Fibroblast of villous mesenchyme (primary cell): ENCODE results near the gene SNX30. TPM values are rescaled to one million over a fixed set of nuclear protein-coding genes. Genes with fewer than 3 reads are reported as not detected.

Experiments
- DNase-seq: peaks from one replicate; pipeline ENCODE4 v3.0.0-alpha.2; 2010; ENCODE audit warnings: low read depth
- H3K4me3 ChIP-seq: 2 replicates; pipeline ENCODE4 v1.5.1; 2011; ENCODE audit warnings: low read depth, mild to moderate bottlenecking, low read length
- CTCF ChIP-seq: IDR thresholded peaks from 2 replicates; pipeline ENCODE4 v1.5.1; 2012; ENCODE audit warnings: low read depth, mild to moderate bottlenecking, low read length; ENCODE audit not compliant: insufficient read depth
- total RNA-seq: library from RNA; depleted of rRNA; stranded (reverse); fragments of >200 nt; gene quantifications from 2 replicates; pipeline ENCODE4 v1.2.3, GENCODE V29; 2012

SNX30 gene
- total RNA-seq, 1 donor, result 27.6 TPM

- DNase-seq, result no peak
- no peak for TF ChIP-seq CTCF
- no peak overlapping the region for H3K4me3 ChIP-seq
Observed at GRCh38 chr9:112869917-112870316, 119.4 kb downstream of the SNX30 start.

GRCh38 chr9:112870556-112870955 lies 120.0 kb downstream of the SNX30 start:
- no peak for TF ChIP-seq CTCF
- no peak overlapping the region for H3K4me3 ChIP-seq
- no peak for DNase-seq

- no peak for TF ChIP-seq CTCF
- no peak for DNase-seq
- no peak overlapping the region for H3K4me3 ChIP-seq
Observed at GRCh38 chr9:112872019-112872418, 121.5 kb downstream of the SNX30 start.

- H3K4me3 ChIP-seq, result no peak overlapping the region
- no peak for DNase-seq
- no peak for TF ChIP-seq CTCF
Observed at GRCh38 chr9:112873773-112874405, 123.3 kb downstream of the SNX30 start.

- no peak for TF ChIP-seq CTCF
- H3K4me3 ChIP-seq, result no peak overlapping the region
- no peak for DNase-seq
Observed at GRCh38 chr9:112878752-112879151, 128.2 kb downstream of the SNX30 start.

GRCh38 chr9:112880650-112881049 lies 130.1 kb downstream of the SNX30 start:
- H3K4me3 ChIP-seq, result no peak overlapping the region
- DNase-seq, result no peak
- TF ChIP-seq CTCF, result no peak

GRCh38 chr9:112881331-112881730 lies 130.8 kb downstream of the SNX30 start:
- no peak for DNase-seq
- H3K4me3 ChIP-seq, result no peak overlapping the region
- TF ChIP-seq CTCF, result no peak
